IPS DF 19.7 (cell line): Measurements from ENCODE around the gene E2F2.

ENCODE experiments used
- DNase-seq: peaks from one replicate; pipeline ENCODE4 v3.0.0-alpha.2; 2013; ENCODE audit warnings: low read depth, low spot score

The E2F2 gene

GRCh38 chr1:23530747-23531561 lies at the start of gene E2F2:
Gene E2F2 (minus strand): TSS chr1:23531233. CDS start chr1:23530793, 440 bp downstream.
- no peak for DNase-seq

DNA sequence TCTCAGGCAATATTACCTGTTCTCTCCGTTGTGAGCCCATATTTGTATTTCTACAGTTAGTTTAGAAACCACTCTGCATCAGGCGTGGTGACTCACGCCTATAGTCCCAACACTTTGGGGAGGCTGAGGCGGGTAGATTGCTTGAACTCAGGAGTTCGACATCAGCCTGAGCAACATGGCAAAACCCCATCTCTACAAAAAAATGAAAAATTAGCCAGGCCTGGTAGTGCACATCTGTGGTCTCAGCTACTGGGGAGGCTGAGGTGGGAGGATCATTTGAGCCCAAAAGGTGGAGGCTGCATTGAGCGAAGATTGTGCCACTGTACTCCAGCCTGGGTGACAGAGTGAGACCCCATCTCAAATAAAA lies 47.9 kb upstream of the E2F2 start:
- no peak for DNase-seq

DNA sequence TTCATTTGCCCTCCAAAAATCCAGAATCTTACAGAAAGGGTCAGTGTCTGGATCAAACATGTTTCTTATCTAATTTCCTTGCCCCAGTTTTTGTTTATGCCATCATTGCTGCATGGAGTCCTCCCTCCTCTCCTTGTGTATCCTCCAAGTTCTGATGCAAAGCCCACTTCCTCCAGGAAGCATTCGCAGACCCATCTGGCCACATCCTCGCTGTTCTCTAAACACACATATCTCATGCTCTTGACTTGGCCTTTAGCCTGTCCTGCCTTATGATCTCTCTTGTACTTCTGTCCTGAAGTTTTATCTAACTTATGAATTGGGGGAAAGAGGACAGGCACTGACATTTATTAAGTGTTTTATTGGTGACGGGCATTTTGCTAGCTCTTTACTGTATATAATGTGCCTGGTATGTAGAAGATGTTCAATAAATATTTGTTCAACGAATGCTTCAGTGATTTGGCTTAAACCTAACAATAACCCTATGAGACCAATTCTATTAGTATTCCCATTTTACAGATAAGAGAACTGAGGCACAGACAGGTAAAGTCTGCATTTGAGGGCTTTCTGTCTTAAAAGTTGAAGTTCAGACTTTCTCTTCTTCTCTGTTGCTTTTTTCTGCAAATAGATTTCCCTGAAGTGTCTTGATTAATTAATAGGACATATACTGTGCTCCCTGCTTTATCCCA lies 47.4 kb upstream of the E2F2 start:
- no peak for DNase-seq

DNA sequence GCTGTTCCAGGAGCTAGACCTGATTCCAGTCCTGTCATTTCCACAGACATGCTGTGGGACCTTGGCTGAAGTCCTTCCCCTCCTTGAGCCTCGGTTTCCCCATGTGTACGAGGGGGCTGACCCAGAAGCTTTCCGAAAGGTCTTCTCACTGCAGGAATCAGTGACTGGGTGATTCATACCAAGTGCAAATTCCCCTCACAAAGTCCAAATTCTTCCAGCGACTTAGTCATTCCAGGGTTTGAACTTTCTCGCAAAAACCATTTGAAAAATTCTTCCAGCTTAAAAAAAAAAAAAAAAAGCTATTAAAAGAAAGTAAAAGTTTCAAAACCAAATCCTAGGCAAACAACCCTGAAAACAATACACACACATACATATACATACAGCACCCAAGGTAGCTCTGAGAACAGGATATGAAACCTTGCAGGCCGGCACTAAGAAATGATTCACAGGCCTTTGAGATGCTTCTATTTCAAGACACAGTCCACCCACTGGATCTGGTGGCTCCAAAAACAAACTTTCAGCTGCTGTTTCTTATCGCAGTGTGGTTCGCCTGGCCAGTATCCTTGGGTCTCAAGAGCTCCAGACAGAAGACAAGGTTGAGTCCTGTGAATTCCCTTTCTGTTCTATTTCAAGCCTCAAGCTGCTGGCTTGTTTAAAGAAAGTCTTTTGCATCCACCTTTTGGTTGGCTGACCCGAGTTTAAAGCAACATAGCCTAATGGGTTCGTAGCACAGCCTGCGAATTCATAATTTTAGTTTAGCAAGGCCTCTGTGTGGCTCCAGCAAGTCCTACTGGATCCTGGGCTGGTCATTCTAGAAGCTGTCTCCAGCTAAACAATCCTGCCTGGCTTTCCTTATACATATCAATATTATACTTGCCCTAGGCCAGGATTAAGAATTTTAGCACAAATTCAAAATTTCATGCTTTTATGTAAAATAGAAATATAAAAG lies 46.3 kb upstream of the E2F2 start:
- DNase-seq: no peak

DNA sequence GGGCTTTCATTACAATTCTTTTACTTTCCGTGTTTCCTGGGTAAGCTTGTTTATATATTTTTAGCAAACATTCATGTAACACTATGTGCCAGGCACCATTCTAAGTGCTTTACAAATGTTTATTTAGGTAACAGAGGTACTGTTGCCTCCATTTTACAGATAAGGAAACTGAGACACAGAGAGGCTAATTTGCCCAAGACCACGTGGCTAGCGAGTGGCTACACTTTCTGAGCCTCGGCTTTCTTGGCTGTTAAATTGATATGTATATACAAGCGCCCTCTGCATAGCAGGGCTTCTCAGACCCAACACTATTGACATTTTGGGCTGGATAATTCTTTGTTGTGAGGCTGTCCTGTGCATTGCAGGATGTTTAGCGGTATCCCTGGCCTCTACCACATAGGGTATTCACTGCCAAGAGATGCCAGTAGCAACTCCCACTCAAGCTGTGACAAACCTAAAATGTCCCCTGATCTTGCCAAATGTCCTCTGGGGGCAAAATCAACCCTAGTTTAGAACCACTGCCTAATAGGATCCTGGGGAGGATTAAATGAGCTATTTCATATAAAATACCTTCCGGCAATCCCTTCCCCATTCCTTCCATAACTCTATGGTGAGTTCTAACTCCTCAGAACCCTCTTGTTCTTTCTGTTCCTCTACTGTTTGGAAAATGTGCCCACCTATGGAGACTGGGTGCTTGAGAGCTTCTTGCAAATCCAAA lies 45.5 kb upstream of the E2F2 start:
- DNase-seq: no peak

DNA sequence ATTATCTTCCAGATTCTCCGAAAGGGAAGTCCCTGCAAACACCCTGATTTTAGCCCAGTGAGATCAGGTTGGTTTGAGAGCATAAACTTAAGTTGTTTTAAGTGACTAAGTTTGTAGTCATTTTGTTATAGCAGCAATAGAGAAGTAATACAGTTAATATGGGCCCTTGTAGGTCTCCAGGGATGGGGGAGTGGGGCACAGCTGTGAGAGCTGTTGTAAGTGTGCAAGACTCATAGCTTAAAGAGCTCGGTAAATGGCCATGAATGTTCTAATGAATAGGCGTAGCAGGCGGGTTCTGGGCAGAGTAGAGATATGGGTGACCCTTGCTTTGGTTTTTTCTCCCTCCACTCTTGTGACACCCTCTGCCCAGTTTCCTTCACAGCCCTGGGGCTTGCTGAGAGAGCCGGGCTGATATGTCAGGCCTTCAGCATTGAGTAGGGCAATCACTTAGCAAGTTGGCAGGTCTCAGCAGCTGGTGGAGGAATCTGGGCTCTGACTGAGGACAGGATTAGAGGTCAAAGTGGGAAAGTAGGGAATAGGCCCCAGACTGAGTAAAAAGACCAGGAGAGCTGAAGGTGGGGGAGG lies 44.3 kb upstream of the E2F2 start:
- no peak for DNase-seq

DNA sequence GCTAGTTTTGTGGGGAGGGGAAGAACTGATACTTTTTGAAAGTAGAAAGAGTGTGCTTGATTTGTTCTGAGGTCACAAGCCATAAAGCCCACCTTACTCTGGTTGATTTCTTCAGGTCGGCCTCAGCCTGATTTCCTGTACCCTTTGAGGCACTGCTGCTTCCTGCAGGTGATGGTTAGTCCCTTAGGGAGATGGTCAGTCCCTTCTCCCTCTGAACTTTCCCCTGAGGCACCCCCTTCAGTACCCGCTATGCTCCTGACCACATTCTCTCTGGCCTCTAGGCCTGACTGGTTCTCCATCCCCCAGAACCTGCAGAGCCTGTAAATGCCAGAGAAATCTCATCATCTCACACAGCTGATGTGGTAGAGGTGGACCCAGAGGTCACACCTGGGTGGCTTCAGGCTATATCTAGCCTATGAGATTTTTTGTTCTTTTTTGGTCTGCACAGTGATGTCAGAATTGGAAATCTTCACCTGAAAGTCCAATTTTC lies 43.3 kb upstream of the E2F2 start:
- DNase-seq: no peak

DNA sequence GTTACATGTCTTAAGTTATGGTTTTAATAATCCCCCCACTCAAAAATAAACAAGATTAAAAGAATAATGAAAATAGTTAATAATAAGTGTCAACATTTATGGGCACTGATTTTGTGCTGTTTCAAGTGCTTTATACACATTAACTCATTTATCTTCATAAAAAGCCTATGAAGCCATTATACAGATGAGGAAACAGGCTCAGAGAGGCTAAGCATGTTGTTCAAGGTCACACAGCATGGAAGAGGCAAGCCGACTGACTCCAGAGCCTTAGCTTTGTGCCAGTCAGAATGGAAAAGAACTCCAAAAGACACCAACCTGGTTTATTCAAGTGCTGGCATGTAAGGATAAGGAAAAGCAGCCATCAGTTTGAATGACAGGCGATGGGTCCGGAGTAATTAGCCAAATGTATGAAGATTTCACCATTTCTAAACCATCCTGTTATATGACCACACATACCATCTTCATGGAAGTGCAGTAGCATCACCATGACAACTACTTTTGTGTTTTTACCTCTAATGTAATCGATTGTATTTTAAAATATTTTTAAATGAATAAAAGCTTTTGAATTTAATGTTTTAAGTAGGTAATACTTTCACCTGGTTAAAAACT lies 42.6 kb upstream of the E2F2 start:
- no peak for DNase-seq

DNA sequence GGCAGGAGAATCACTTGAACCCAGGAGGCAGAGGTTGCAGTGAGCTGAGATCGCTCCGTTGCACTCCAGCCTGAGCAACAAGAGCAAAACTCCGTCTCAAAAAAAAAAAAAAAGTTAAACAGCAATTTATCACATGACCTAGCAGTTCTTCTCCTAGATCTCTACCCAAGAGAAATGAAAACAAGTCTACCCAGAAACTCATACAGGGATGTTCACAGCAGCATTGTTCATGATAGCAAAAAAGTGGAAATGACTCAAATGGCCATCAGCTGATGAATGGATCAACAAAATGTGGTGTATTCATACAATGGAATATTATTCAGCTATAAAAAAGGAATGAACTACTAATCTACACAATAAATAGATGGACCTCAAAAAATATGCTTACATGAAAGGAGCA lies 40.4 kb upstream of the E2F2 start:
- no peak for DNase-seq

- no peak for DNase-seq
These were observed 39.1 kb upstream of the E2F2 start for GRCh38 chr1:23570001-23570691.

DNA sequence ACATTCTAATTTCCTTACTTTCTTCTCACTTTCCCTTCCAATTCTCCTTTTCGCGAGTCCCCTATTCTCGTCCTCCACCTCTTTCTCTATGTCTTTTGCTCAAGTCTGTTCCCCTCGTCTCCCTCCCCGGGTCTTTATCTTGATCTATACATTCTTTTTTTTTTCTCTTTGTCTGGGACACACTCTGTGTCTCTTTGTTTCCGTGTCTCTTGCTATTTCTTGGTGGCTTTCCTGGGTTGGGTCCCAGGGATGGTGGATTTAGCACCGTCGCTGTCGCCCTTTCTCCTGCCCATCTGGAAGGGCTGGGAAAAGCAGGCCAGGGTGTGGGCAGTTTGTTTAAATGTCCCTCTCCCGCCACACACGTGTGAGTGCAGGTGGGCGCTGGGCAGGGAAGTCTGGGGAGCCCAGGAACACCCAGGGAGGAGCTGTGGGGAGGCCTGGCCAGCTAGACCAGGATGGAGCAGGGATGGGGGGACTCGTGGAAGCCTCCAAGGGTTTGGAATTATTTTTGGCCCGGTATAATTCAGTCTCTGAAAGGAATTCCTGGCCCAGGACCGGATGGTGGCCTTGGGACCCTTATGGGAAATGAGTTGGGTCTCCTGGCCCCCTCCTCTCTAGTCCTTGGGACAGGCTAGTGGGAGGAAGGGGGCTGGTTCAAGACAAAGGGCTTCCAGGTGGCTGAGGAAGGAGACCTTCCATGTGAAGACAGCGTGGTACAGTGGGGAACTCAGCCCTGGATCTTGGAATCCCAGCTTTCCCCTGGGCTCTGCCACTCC lies 37.8 kb upstream of the E2F2 start:
- DNase-seq: no peak

DNA sequence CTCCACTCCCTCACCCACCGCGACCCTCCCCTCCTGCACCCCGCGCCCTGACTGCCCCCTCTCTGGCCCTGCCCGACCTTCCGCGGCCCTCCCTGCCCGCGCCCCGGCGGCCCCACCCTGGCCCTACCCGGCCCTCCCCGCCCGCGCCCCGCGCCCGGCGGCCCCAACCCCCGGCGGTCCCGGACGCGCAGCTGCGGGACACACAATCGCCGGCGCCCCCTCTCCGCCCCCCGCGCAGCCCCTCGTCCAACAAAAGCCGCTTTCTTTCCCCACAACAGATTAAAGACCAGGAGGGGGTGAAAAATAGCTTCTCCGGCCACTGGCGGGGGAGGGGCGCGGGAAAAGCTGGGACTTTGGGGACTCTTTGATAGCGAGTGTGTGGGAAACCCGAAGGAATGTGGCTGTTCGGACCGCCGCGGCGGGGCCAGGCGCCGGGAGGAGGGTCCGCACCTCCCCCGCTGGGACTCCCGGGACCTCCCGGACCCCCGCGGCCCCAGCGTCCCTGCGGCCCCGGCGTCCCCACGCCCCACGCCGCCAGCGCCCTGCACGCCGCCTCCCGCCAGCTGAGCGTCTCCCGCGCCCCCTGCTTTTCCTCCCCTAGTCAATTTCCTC lies 37.1 kb upstream of the E2F2 start:
- DNase-seq: no peak

GRCh38 chr1:23567629-23567995 lies 36.6 kb upstream of the E2F2 start:
- DNase-seq: no peak

- DNase-seq: no peak
These were observed 35.3 kb upstream of the E2F2 start for GRCh38 chr1:23566304-23566703.

DNA sequence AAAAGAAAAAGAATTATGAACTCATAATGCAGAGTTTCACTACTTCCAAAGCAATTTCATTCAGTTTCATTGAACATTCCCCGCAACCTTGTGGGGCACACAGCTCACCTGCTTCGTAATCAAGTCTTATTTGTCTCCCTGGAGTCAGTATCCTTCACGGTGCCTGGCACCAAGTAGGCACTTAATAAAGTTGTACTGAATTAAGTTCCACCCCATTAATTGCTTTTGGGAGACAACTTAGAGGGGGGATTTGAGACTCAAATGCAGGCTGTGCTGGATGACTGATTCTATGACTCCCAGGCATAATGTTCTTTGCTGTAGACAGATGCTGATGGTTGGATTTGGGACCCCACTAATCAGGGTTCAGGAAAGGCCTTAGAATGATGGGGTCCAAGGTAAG lies 34.7 kb upstream of the E2F2 start:
- no peak for DNase-seq

DNA sequence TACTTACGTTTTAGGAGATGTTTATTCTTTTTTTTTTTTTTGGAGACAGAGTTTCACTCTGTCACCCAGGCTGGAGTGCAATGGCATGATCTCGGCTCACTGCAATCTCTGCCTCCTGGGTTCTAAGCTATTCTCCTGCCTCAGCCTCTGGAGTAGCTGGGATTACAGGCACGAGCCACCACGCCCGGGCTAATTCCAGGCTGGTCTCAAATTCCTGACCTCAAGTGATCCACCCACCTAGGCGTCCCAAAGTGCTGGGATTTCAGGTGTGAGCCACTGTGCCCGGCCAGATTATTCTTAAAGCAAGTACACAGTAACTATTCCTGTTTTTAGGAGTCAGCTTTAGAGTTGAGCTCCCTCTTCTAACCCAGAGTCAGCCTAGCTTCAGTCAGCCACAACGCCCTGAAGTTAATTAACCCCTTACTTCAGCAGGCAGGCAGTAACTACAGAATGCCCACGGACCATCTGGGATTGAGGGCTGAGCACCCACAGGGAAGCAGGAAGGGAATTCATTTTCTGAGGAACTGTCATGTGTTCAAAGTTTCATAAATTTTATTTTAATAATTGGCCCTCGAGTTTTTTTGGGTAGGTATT lies 33.6 kb upstream of the E2F2 start:
- no peak for DNase-seq

- DNase-seq: no peak
These were observed 32.8 kb upstream of the E2F2 start for GRCh38 chr1:23563755-23564374.

DNA sequence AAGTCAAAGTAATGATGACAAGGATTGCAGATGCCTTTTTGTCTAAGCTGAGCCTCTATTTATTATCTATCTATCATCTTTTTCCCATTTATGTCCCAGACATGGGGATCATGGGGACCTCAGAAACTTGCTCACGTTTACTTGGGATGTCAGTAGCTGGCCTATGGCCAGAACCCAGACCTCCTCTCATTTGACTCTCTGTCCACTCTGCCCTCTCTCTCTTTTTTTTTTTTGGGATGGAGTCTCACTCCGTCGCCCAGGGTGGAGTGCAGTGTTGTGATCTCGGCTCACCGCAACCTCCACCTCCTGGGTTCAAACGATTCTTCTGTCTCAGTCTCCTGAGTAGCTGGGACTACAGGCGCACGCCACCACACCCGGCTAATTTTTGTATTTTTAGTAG lies 32.0 kb upstream of the E2F2 start:
- no peak for DNase-seq
